CD4-positive, alpha-beta T cell (primary cell): ENCODE measurements around the gene GGNBP2. TPM values are rescaled to one million over a fixed set of nuclear protein-coding genes. Genes with fewer than 3 reads are reported as not detected.

Experiments used
- ATAC-seq: fragments of 200-7000 bp; cut with Tn5 transposase; one replicate; pipeline ENCODE4 v1.10.0; 2022; ENCODE audit warnings: mild to moderate bottlenecking; ENCODE audit not compliant: poor library complexity
- CTCF ChIA-PET: fragments of 350-600 bp; sonication (Branson Sonifier 250); formaldehyde crosslinking; loops from one replicate; lab custom pipeline; 2021; ENCODE audit warnings: antibody characterized with exemption, inconsistent platforms; lab: Charles Lee
- POLR2A ChIA-PET: fragments of 350-600 bp; sonication (Branson Sonifier 250); formaldehyde crosslinking; loops from one replicate; lab custom pipeline; 2021; ENCODE audit warnings: antibody characterized with exemption, inconsistent platforms; lab: Charles Lee
- DNase-seq, 14 experiments: peaks; one replicate each; pipeline ENCODE4 v3.0.0-alpha.2; 2013 to 2020; ENCODE audit warnings: mixed read lengths in 2 of 14
- H3K27ac ChIP-seq, 2 donors: one replicate each; pipeline versions ENCODE4 v1.5.1 to v1.7.0; 2013; ENCODE audit warnings: low read length in 2 of 2, low read depth in 1 of 2, mild to moderate bottlenecking in 1 of 2
- H3K27me3 ChIP-seq, 2 experiments: 1 replicate in 1 of 2; 2 replicates in 1 of 2; pipeline versions ENCODE4 v1.6.1 to v1.7.0; 2013; ENCODE audit warnings: low read length in 2 of 2, control low read depth in 1 of 2, mild to moderate bottlenecking in 1 of 2, moderate library complexity in 1 of 2; ENCODE audit not compliant: insufficient read depth in 2 of 2, control insufficient read depth in 1 of 2
- H3K36me3 ChIP-seq: one replicate; pipeline ENCODE4 v1.6.1; 2013; ENCODE audit warnings: low read length, control low read depth; ENCODE audit not compliant: insufficient read depth
- H3K4me1 ChIP-seq: one replicate; pipeline ENCODE4 v1.6.1; 2013; ENCODE audit warnings: low read length, control low read depth; ENCODE audit not compliant: insufficient read depth
- H3K4me3 ChIP-seq: one replicate; pipeline ENCODE4 v1.5.1; 2013; ENCODE audit warnings: mild to moderate bottlenecking, low read length, moderate library complexity
- H3K9me3 ChIP-seq, 2 experiments: 1 replicate in 1 of 2; 2 replicates in 1 of 2; pipeline versions ENCODE4 v1.6.1 to v1.7.0; 2013; ENCODE audit warnings: low read length in 2 of 2, mild to moderate bottlenecking in 2 of 2, control low read depth in 1 of 2, moderate library complexity in 1 of 2; ENCODE audit not compliant: control insufficient read depth in 1 of 2, insufficient read depth in 1 of 2
- H3K27ac Mint-ChIP-seq: one replicate; pipeline ENCODE4 v1.8.0; 2020; ENCODE audit warnings: mixed read lengths
- H3K27me3 Mint-ChIP-seq: one replicate; pipeline ENCODE4 v1.8.0; 2021; ENCODE audit warnings: mixed read lengths
- H3K36me3 Mint-ChIP-seq: one replicate; pipeline ENCODE4 v1.8.0; 2021; ENCODE audit warnings: low read depth, mixed read lengths
- H3K4me1 Mint-ChIP-seq: one replicate; pipeline ENCODE4 v1.8.0; 2021; ENCODE audit warnings: low read depth, mixed read lengths
- H3K4me3 Mint-ChIP-seq: one replicate; pipeline ENCODE4 v1.8.0; 2020; ENCODE audit warnings: mild to moderate bottlenecking, mixed read lengths
- H3K9me3 Mint-ChIP-seq: one replicate; pipeline ENCODE4 v1.8.0; 2020; ENCODE audit warnings: mixed read lengths
- intact Hi-C, 2 experiments: fragments of 100-400 bp; cut with DNase I in 1 of 2; cut with micrococcal nuclease in 1 of 2; formaldehyde crosslinking; loops; one replicate each; pipeline versions ENCODE4 v1.15.1 to v1.9.0; 2023 to 2025; cut with DNase I, micrococcal nuclease
- total RNA-seq, 174 experiments: library from RNA in 2 of 174; stranded (reverse) in 2 of 174; gene quantifications; one replicate each; pipeline ENCODE4 v1.2.3 and lab custom pipeline; 2021 to 2026
- TF ChIP-seq, protein P1 (sequence below): fragments of 200-600 bp; IDR thresholded peaks from one replicate; pipeline ENCODE4 v1.8.0; 2022; ENCODE audit warnings: antibody characterized with exemption, mild to moderate bottlenecking

GGNBP2 gene
- total RNA-seq, 2 experiments from 2014 or later = 216 to 228 TPM

DNA sequence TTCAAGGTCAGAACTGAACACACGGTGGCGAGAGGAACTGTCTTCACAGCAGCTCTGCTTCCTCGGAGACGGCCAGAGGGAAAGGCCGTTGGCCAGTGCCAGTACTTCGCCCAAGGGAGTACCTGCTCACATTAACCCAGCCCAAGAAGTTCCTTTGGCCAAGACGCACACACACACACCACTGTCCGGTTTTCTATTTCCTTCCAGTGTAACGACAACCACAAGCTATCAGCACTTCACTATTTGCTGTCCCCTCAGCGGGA is 744 bp upstream of the GGNBP2 start:
- TF ChIP-seq, protein P1, sequence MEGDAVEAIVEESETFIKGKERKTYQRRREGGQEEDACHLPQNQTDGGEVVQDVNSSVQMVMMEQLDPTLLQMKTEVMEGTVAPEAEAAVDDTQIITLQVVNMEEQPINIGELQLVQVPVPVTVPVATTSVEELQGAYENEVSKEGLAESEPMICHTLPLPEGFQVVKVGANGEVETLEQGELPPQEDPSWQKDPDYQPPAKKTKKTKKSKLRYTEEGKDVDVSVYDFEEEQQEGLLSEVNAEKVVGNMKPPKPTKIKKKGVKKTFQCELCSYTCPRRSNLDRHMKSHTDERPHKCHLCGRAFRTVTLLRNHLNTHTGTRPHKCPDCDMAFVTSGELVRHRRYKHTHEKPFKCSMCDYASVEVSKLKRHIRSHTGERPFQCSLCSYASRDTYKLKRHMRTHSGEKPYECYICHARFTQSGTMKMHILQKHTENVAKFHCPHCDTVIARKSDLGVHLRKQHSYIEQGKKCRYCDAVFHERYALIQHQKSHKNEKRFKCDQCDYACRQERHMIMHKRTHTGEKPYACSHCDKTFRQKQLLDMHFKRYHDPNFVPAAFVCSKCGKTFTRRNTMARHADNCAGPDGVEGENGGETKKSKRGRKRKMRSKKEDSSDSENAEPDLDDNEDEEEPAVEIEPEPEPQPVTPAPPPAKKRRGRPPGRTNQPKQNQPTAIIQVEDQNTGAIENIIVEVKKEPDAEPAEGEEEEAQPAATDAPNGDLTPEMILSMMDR = no peak
- H3K9me3 Mint-ChIP-seq = no peaks in the 10 kb centered on the region
- H3K36me3 Mint-ChIP-seq = peaks cover 42% of the 10 kb centered on the region
- intact Hi-C loops = loop anchor here in 1 of 2 experiments (1.0 to 5.0 kb wide), 5 partner anchors 9 to 405 kb away; partner anchors contain the start of genes AATF, DHRS11 and ZNHIT3
- H3K27me3 Mint-ChIP-seq = no peaks in the 10 kb centered on the region
- Histone ChIP-seq H3K27me3 (no peaks in the 10 kb centered on the region), H3K9me3 (no peaks in the 10 kb centered on the region), H3K27ac (peak overlapping the region; percentile 96 to 99), H3K36me3 (peaks cover 6% of the 10 kb centered on the region), H3K4me3 (peak overlapping the region; percentile 99), H3K4me1 (peaks cover 29% of the 10 kb centered on the region)
- H3K4me1 Mint-ChIP-seq = peaks cover 42% of the 10 kb centered on the region
- H3K4me3 Mint-ChIP-seq = peak overlapping the region; percentile 99
- H3K27ac Mint-ChIP-seq = peak overlapping the region; percentile 97
- ATAC-seq (no peak), DNase-seq (peak in 6 of 14 experiments; percentile 4 to 61 (median 19))
- POLR2A ChIA-PET = interaction anchor here (0.9 to 4.0 kb wide), 4 partner anchors 9 to 735 kb away, joined by 3 to 145 read pairs (median 30); partner anchors contain the start of genes MRM1, MYO19, PIGW and TAF15
- CTCF ChIA-PET = interaction anchor here (0.8 to 2.1 kb wide), 4 partner anchors 8 to 61 kb away, joined by 3 to 18 read pairs (median 4); partner anchors contain the start of genes MYO19 and PIGW

DNA sequence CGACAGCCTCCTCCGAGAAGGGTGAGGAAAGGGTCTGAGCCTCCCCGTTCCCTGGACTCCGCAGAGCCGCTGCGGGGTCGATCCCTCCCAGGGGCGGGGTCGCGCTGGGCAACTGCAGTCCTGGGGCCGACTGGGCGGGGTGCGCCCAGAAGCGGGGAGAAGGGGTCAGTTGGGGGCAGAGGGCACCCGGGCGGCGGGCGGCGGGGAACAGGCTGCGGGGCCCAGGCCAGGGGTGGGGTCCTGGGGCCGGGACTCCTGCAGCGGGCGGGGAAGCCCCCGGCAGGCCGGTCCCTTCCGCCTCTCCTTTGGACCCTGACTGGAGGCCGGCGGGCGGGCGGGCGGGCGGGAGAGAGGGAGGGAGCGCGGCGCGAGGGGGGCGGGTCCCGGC is 352 bp downstream of the GGNBP2 start:
- peaks cover 46% of the 10 kb centered on the region for H3K4me1 Mint-ChIP-seq
- peak overlapping the region; percentile 99 for H3K4me3 Mint-ChIP-seq
- no peaks in the 10 kb centered on the region for H3K9me3 ChIP-seq
- H3K9me3 Mint-ChIP-seq = no peaks in the 10 kb centered on the region
- H3K27me3 Mint-ChIP-seq = no peaks in the 10 kb centered on the region
- H3K4me1 ChIP-seq = peaks cover 38% of the 10 kb centered on the region
- POLR2A ChIA-PET = interaction anchor here (0.8 to 4.0 kb wide), 13 partner anchors 10 to 736 kb away, joined by 3 to 145 read pairs (median 9); partner anchors contain the start of genes AATF, MRM1, MYO19 and PIGW
- DNase-seq (no peak), ATAC-seq (no peak)
- H3K27me3 ChIP-seq = no peaks in the 10 kb centered on the region
- peak overlapping the region; percentile 96 to 99 for H3K27ac ChIP-seq
- peak overlapping the region; percentile 99 for H3K4me3 ChIP-seq
- TF ChIP-seq, protein P1 = no peak
- peaks cover 6% of the 10 kb centered on the region for H3K36me3 ChIP-seq
- CTCF ChIA-PET = interaction anchor here (1.3 to 3.8 kb wide), 6 partner anchors 10 to 62 kb away, joined by 3 to 33 read pairs (median 10); partner anchors contain the start of genes MYO19 and PIGW
- intact Hi-C loops = loop anchor here (1.0 to 5.0 kb wide), 5 partner anchors 10 to 404 kb away; partner anchors contain the start of genes DHRS11 (in 2 of the 2), AATF (in 1 of the 2) and ZNHIT3 (in 1 of the 2)
- H3K27ac Mint-ChIP-seq = peak overlapping the region; percentile 97
- H3K36me3 Mint-ChIP-seq = peaks cover 40% of the 10 kb centered on the region

DNA sequence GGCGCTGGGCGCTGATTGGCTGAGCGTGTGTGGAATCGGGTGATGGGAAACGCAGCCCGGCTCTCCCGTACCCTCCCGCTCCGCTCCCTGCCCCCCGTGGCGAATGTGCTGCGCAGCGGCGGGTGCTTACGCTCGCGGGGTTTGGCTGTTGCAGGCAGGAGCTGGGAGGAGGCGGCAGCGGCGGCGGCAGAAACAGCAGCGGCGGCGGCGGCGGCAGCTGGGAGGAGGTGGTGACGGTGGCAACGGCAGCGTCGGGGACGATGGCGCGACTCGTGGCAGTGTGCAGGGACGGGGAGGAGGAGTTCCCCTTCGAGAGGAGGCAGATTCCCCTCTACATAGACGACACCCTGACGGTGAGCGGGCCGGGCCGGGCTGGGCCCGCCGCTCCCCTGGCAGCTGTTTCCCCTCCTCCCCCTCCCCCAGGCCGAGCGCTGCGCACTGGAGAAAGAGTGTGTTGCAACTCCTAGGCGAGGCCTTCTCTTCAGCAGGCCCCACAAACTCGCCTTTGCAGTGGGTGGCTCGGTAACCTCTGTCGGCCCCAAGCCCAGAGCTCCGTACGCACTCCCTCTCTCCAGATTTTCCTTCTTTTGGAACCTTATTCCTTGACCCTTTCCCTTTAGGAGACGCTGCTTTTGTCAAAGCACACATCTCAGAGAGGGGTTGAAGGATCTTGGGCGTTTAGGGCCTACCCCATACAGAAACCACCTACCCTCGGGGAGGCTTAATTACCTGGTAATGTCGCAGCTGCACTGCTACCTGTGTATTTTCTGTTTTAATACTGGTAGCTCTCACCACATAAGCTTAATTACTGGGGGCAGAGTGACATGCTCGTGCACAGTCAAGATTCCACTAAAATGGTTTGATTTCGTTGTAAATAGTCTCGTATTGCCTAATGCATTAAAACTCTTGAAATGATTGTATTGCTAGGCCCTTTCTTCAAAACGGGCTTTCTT is 1.0 kb downstream of the GGNBP2 start:
- peak overlapping the region; percentile 97 for H3K27ac Mint-ChIP-seq
- POLR2A ChIA-PET = interaction anchor here (0.6 to 4.0 kb wide), 21 partner anchors 8 to 1059 kb away, joined by 3 to 145 read pairs (median 4); partner anchors contain the start of genes AATF, MRM1, MYO19 and PIGW
- intact Hi-C loops = loop anchor here (1.0 to 5.0 kb wide), 6 partner anchors 10 to 403 kb away; partner anchors contain the start of genes DHRS11 (in 2 of the 2), AATF (in 1 of the 2), MRM1 (in 1 of the 2) and ZNHIT3 (in 1 of the 2)
- CTCF ChIA-PET = interaction anchor here (0.9 to 3.8 kb wide), 6 partner anchors 10 to 63 kb away, joined by 3 to 33 read pairs (median 6); partner anchors contain the start of genes MYO19 and PIGW
- H3K9me3 ChIP-seq = no peaks in the 10 kb centered on the region
- H3K4me1 Mint-ChIP-seq = peaks cover 53% of the 10 kb centered on the region
- H3K27me3 Mint-ChIP-seq = no peaks in the 10 kb centered on the region
- peaks cover 39% of the 10 kb centered on the region for H3K4me1 ChIP-seq
- TF ChIP-seq, protein P1 = no peak
- no peaks in the 10 kb centered on the region for H3K27me3 ChIP-seq
- peaks cover 6% of the 10 kb centered on the region for H3K36me3 ChIP-seq
- ATAC-seq = peak; percentile 80
- H3K27ac ChIP-seq = peak overlapping the region; percentile 72 to 99
- H3K9me3 Mint-ChIP-seq = no peaks in the 10 kb centered on the region
- H3K4me3 Mint-ChIP-seq = peak overlapping the region; percentile 97
- H3K36me3 Mint-ChIP-seq = peaks cover 47% of the 10 kb centered on the region
- peak; percentile 92 to 99 (median 96) for DNase-seq
- peak overlapping the region; percentile 99 for H3K4me3 ChIP-seq
